Vagina (tissue), 2 donors: ENCODE data around the gene CSTPP1.

Experiments used
- CTCF ChIP-seq, 3 experiments: fragments of 450-650 bp in 2 of 3; fragments of 200-600 bp in 1 of 3; sonication (generic) in 1 of 3; IDR thresholded peaks; one replicate each; pipeline ENCODE4 v1.5.1; 2017 to 2019; ENCODE audit warnings: antibody characterized with exemption in 3 of 3, mild to moderate bottlenecking in 2 of 3, moderate library complexity in 2 of 3
- POLR2A ChIP-seq, 2 donors: fragments of 450-650 bp; IDR thresholded peaks; one replicate each; pipeline ENCODE4 v1.6.1; 2017; ENCODE audit warnings: antibody characterized with exemption in 2 of 2, mild to moderate bottlenecking in 2 of 2, moderate library complexity in 2 of 2
- POLR2AphosphoS5 ChIP-seq, 2 donors: sonication (generic); formaldehyde crosslinking; IDR thresholded peaks; one replicate each; pipeline ENCODE4 v1.9.0; 2017; ENCODE audit warnings: antibody characterized with exemption in 2 of 2, mild to moderate bottlenecking in 2 of 2, low read depth in 1 of 2; ENCODE audit not compliant: insufficient read depth in 1 of 2

- TF ChIP-seq CTCF (IDR thresholded peaks at IDR 0.05) (no peak), POLR2AphosphoS5 (IDR thresholded peaks at IDR 0.05; ENCODE audit: insufficient read depth in 1 of 2, low read depth in 1 of 2) (peak in 1 of 2 donors; percentile 70), POLR2A (IDR thresholded peaks at IDR 0.05) (no peak)
Observed at GRCh38 chr11:46948378-46949131, 12.0 kb downstream of the CSTPP1 start.
